NCI-H460 (cell line): ENCODE measurements around the gene ROR2. TPM values are rescaled to one million over a fixed set of nuclear protein-coding genes. Genes with fewer than 3 reads are reported as not detected.
"Not testable (repeated sequence)": the region's sequence is repeated elsewhere in the genome, so short reads cannot be mapped to it uniquely, and the experiment has no call there.

Source experiments
- DNase-seq: peaks from one replicate; pipeline ENCODE4 v3.0.0-alpha.2; 2016; ENCODE audit warnings: low read depth; ENCODE audit errors: extremely low read depth
- total RNA-seq: library from RNA; depleted of rRNA; stranded (reverse); fragments of >200 nt; shearing (Covaris generic); gene quantifications from 2 replicates; pipeline ENCODE4 v1.2.3, GENCODE V29; 2014

Gene ROR2
- total RNA-seq, 1 experiment from 2014 or later, result 0.10 TPM

DNA sequence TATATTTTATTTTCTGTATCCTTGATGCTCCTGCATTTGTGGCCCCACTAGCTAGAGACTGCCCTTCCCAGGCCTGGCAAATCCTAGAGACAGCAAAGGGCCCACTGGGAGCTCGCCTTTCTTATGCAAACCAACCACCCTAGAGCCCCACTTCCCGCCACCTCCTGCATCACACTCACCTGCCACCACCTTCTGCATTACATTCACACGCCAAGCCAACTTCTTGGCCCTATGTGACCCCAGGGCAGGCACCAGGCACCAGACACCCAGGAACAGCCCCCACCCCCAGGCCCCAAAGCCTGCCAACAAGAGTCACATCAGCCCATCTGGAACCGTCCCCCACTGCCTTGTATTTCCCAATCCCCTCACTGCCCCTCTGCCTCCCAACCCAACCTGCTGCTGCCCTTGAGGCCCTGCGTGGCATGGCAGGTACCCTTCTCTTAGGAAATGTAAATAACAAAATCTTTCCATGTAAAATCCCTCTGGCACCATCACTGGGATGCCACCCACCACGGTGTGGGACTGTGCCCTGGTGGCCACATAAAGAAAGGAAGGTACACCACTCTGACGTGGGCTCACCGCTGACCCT, 22.0 kb downstream of the ROR2 start:
- no peak for DNase-seq

- DNase-seq, result no peak
These were observed 25.9 kb downstream of the ROR2 start for GRCh38 chr9:91924090-91924489.

- DNase-seq, result no peak
These were observed 26.9 kb downstream of the ROR2 start for GRCh38 chr9:91923145-91923544.

- no peak for DNase-seq
These were observed 28.7 kb downstream of the ROR2 start for GRCh38 chr9:91921371-91921770.

GRCh38 chr9:91920630-91921350, 29.2 kb downstream of the ROR2 start:
- DNase-seq, result no peak

GRCh38 chr9:91919621-91920020, 30.4 kb downstream of the ROR2 start:
- no peak for DNase-seq

- no peak for DNase-seq
These were observed 32.6 kb downstream of the ROR2 start for GRCh38 chr9:91917436-91917835.

DNA sequence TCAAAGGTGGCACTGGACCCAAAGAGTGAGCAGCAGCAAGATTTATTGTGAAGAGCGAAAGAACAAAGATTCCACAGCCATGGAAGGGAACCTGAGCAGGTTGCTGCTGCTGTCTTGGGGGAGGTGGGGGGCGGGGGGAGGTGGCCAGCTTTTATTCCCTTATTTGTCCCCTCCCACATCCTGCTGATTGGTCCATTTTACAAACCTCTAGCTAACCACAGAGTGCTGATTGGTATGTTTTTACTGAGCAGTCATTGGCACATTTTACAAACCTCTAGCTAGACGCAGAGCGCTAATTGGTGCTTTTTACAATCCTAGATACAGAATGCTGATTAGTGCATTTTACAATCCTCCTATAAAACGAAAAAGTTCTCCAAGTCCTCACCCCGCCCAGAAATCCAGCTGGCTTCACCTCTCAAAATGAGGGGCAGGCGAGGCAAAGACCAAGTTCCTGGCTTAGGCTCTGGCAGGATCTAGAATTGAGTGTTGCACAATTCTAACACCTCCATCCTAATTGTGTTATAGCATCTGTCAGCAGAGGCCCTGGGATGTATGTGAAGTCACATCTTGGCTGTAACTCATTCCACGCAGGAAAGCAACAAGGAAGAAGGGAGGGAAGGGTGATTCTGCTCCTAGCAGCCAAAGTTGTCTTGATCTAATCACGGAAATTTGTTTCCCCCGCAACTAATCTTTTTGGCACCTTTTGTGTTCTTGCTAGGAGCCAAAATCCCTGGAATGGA, 34.3 kb downstream of the ROR2 start:
- DNase-seq, result no peak

DNA sequence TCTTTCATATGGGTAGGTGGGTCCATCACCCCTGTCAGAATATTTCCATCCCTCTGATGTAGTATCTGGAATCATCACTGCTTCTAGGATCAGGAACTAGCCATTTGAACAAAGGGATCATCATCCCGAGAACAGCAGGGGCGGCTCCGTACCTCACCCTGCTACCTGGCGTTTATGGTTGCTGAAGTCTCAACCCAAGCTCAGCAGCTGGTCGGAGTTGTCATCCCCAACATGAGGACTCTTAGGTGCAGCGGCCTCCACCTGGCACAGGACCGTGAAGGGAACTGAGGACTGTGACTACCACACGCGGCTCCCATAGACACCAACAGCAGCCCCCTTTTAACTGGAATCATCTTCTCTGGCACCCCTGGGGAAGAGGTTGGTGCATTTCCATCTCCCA, 35.1 kb downstream of the ROR2 start:
- DNase-seq, result no peak

DNA sequence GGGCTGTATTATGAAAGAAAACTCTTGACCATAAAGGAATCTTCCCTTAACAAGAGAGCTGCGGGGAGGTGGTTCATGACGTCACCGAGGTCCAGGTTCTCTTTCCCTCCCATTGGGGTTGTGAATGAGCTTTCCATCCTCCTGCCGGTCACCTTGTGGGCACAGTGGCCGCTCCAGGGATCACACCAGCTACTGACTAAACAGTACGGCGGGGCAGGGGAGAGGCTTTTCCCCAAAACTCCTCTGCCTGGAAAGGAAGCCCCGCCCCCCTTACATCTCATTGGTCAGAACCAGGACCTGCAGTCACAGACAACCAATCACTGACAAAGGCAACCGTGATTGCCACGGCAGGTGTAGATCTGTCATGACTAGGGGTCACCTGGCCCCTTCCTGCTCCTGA, 35.6 kb downstream of the ROR2 start:
- no peak for DNase-seq

DNA sequence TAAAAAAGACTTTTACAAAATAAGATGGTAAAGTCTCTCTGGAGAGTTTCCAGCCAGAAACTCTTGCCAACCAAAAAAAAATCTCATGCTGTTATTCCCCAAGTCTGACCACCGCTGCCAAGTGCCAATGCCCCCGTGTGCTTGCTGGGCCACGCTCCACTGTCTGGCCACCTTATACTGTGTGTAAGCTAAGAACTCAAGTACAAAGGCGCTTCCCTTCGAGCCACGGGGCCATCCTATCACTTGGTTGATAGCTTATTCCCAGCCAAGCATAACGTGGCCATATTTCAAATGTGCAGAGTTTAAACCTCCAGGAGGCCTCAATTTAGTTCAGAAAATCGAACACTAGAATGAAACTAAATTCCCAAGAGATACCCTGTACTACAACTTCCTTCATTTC, 36.0 kb downstream of the ROR2 start:
- no peak for DNase-seq

GRCh38 chr9:91913096-91913495, 36.9 kb downstream of the ROR2 start:
- no peak for DNase-seq

GRCh38 chr9:91911657-91912056, 38.4 kb downstream of the ROR2 start:
- no peak for DNase-seq

- not testable (repeated sequence) for DNase-seq
These were observed 40.8 kb downstream of the ROR2 start for GRCh38 chr9:91909256-91909655.

GRCh38 chr9:91908746-91909145, 41.3 kb downstream of the ROR2 start:
- DNase-seq, result no peak

DNA sequence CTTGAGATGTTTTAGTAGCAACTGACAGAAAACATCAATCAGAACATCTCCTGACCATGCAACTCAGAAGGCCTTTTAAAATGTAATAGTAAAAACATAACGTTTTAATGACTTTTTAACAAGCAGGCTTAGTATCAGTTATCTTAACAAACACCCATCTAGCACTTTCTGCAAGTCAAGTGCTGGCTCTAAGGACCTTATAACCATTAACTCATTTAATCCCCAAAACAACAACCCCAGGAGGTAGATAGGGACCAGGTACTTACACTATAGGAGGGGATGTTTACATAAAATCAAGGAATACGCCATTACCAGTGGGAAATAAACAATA, 41.8 kb downstream of the ROR2 start:
- DNase-seq, result no peak

DNA sequence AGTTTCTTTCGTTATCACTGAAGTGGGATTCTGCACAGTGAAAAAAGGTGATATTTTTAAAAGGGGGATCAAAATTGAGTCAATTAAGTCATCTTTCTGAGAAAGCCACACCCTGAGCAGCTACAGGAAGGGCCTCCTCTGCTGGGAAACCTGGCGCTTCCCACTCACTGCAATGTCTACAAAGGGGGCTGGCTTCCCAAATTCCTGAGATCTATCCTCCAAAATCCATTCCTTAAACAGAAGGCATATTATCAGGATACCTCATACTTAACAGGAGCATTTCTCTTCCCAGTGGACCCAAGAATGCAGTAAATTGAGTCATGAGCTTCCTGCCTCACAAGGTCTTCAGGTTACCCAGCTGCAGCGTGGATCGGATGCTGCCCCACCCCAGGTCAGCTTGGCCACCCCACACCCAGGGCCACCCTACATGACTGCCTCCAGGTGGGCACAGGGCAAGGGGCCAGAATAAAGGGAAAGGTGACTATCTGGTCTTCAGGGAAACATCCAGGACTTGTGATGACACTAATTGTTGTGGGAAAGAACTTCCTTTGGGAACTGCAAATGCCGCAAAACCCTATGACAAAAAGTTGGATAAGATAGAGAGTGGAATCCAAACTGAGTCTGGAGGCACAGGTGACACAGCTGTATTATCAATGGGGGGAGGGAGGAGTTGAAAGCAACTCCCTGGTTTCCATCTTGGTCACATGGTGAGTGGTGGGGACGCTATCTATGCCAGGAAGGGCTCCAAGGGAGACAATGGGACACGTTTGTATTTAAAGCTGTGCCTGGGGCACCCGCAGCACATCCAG, 42.3 kb downstream of the ROR2 start:
- DNase-seq, result no peak

GRCh38 chr9:91905991-91906469, 44.0 kb downstream of the ROR2 start:
- no peak for DNase-seq

GRCh38 chr9:91905237-91905650, 44.8 kb downstream of the ROR2 start:
- DNase-seq, result no peak

GRCh38 chr9:91904588-91905236, 45.3 kb downstream of the ROR2 start:
- DNase-seq, result no peak
